Umbilical cord (tissue), 2 donors: ENCODE data around the gene SCIN. TPM values are rescaled to one million over a fixed set of nuclear protein-coding genes. Genes with fewer than 3 reads are reported as not detected.
"Not testable (repeated sequence)": the region's sequence is repeated elsewhere in the genome, so short reads cannot be mapped to it uniquely, and the experiment has no call there.

Experiments used
- DNase-seq: peaks from one replicate; pipeline ENCODE4 v3.0.0-alpha.2; 2015; ENCODE audit warnings: low spot score
- total RNA-seq: library from RNA; depleted of rRNA; stranded (reverse); fragments of >200 nt; gene quantifications from one replicate; pipeline ENCODE4 v1.2.3, GENCODE V29; 2014; ENCODE audit warnings: low replicate concordance; ENCODE audit not compliant: insufficient read depth

Gene SCIN
- total RNA-seq, 1 donor from 2014 or later, result 3.6 TPM

DNA sequence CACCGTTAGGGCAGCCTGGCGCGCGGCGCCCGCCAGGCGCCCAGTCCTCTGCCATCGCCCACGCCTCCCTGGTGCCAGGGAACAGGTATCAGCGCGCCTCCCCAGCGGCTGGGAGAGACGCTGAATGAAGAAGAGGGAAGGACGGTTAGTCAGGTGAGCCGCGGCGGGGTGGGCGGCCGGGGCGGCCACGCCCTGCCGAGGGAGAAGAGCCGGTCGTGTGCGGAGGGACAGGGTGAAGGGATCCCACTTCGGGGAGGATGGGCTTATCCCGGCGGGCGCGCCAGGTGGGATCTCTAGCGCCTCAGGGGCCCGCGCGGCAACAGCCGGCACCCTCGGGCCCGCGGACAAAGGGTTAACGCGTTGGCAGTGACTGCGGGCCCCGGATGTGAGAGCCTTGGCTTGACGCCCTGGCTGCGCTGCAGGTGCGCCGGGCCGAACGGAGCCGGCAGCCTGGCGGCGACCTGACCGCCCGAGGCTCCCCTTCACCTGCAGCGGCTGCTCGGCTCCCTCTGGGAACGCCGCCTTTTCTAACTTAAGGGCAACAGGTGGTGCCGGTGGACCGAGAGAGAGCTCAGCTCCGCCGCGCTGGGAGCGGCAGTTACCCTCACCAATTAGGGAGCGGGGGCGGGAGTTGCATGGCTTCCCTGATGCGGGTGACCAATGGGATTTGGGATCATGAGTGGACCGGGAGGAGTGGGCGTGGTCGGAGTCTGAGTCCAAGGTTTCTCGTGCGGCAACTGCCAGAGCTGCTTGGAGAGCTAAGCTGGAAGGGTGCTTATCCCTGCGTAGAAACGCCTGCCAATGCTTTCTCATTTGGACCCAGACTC lies 116.6 kb downstream of the SCIN start, which contains the start of gene ARL4A:
Gene ARL4A, plus strand, starts transcription at position 743 of the 827 bp plus-strand sequence. CDS start 622 bp downstream, outside the sequence.
- peak; percentile 99 for DNase-seq

DNA sequence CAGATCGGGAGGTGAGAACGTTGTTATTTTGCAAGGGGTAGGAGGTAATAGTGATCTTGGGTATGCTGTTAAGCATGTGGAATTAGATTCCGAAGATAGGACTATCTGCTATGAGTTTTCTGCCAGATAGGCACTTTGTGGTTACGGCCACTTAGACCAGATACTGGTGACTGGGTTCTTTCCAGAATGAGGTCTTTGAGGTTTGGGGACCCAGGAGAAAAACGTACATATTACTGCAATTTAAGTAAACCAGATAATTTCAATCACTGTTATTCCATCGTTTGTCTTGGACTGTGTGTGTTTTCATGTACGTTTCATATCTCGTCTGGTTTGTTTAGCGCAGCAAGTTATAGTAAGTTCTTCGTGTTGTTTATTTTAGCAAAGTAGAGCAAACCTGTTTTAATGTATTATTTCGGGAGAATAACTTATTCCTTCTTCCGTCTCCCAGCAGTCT lies 117.2 kb downstream of the SCIN start:
- DNase-seq, result no peak

GRCh38 chr7:12688485-12689170 lies 118.1 kb downstream of the SCIN start:
- DNase-seq, result not testable (repeated sequence)

DNA sequence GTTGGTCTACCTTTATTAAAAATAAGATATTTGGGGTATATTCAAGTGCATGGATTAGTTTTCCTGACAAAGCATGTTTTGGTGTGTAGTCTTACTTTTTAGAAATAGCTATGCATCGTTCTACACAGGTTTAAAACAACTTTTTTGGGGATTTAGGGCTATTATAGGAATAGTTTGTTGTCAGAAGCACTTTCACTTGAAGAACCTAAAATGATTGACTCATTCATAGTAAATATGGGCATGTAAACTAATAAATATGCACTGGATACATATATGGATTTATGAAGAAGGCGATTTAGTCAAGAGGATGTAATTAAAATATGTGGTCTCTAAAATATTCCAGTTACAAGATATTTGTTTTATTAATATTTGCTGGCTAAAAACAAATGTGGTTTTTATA lies 118.9 kb downstream of the SCIN start:
- no peak for DNase-seq

GRCh38 chr7:12690041-12690878 lies 119.7 kb downstream of the SCIN start:
- no peak for DNase-seq

- not testable (repeated sequence) for DNase-seq
These were observed 120.9 kb downstream of the SCIN start for GRCh38 chr7:12691388-12691787.

DNA sequence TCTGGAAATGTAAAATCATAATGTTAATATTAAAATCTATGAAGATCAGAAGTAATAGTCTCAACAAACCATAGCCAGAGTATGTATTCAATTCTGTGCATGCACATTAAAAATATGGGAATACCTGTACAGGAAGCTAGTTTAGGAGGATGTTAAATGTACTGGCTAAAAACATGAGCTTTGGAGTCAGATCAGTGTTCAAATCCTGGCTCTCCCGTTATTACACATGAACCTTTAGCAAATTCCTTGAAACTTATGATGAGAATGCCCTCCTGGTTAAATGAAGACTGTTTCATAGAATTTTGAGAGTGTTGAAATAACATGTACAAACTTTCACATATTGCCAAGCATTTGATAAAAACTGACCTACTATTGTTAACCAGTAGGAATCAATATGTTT lies 121.5 kb downstream of the SCIN start:
- no peak for DNase-seq

- no peak for DNase-seq
These were observed 122.1 kb downstream of the SCIN start for GRCh38 chr7:12692479-12693259.

DNA sequence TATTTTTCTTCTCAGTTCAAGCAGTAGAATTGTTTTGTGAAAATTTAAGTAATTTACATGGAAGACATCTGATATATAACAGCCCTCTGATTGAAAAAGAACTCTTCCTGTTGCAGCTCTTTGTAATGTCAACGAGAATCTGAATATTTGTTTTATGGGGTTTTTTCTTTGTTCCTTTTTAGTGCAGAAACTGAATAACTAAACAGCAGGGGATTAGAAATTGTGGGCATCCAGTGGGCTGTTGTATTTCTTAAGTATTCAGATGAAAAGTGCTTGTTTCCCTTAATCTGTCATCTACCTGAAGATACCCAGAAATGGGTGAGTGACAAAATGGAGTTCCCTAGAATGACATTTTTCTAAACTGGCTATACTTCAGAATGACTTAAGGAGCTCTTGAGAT lies 124.3 kb downstream of the SCIN start:
- no peak for DNase-seq

DNA sequence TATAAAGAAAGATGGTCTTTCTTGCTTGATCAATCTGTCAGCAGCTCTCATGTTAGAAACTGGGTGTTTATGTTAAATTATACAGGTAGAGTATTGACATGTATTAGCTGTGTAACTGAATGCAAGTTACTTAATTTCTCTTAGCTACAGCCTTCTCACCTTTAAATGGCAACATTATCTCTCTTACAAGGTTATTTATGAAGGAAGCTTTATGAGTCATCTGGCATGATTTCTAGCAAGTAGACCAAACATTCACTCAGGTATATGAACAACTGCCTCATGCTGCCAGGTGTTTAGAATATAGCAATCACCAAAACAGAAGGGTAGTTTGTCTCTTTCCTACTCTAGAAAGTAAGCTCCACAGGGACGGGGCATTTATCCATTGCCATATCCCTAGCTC lies 125.4 kb downstream of the SCIN start:
- no peak for DNase-seq

DNA sequence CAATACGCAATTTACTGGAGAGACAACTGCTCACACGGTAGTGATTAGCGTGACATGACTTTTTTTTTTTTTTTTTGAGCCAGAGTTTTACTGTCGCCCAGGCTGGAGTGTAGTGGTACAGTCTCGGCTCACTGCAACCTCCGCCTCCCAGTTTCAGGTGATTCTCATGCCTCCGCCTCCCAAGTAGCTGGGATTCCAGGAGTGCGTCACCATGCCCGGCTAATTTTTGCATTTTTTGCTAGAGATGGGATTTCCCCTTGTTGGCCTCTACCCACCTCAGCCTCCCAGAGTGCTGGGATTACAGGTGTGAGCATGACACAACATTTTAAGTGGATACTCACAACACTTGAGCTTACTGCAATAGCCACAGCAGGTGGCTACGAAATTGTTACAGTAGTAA lies 128.8 kb downstream of the SCIN start:
- no peak for DNase-seq

DNA sequence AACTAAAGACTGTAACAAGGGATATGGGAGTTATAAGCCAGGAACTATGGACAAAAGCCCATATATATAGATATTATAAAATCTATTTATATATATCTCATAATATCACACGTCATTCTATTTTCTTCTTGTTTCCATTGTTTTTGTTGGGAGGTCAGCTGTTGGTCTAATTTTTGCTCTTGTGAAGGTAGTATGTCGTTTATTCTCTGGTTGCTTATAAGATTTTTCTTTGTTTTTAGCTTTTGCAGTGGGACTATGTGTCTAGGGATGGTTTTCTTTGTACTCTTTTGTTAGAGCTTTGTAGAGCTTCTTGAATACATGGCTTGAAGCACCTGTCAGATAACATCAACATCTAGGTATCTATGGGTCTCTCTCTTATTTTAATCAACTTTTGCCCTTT lies 130.9 kb downstream of the SCIN start:
- DNase-seq, result no peak

DNA sequence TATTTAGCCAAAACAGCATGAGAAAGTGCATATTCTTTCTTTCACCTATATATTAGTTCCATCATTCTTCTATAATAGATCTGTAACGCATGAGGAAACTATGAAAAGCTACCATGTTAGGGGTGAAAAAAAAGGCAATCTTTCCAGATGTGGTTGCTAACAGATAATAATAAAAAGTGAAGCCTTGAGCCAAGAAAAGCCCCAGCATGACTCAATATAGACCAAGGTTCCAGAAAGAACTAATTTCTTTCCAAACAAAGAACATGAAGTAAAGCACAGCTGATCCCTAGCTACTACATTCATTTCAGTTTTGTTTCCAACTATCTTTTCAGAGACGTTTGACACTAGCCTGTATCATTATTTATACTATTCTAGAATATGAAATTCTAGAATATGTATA lies 133.4 kb downstream of the SCIN start:
- no peak for DNase-seq

DNA sequence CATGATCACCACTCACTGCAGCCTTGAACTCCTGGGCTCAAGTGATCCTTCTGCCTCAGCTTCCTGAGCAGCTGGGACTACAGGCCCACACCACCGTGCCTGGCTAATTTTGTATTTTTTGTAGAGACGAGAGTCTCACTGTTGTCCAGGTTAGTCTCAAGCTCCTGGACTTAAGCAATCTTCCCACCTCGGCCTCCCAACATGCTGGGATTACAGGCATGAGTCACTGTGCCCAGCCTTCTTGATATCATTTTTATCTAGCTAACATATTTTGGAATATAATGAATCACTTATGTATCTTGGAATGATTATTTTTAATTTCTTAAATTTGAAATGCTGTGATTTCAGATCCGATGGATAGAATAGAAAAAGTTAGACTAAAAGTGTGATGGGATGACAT lies 135.4 kb downstream of the SCIN start:
- no peak for DNase-seq

DNA sequence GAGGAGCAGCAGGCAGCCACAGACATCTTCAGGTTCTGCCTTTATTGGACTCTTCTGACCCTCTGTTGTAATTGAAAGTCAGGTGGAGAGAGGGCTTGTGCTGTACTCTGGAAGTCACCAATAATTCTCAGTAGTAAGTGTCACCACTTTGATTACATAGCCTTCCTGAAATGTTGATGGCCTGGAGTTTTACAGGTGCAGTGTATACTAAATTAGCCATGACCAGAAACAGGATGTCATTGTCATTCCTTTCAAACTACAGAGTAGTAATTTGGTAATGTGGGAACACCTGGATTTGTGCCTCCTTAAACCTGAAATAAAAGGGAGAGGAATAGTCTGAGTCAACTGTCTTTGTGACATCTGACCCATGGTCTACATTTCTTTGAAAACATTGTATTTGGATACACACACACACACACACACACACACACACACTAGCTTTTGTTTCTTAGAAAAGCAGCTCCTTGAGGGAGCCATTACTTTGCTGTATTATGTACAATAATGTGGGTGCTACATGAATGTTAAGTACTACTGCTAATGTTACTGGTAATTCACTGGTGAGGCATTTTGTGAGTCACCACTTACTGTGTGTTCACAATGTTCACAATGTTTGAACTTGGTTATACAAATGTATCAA lies 136.5 kb downstream of the SCIN start:
- no peak for DNase-seq

- DNase-seq, result no peak
These were observed 137.8 kb downstream of the SCIN start for GRCh38 chr7:12708314-12708713.
